Dedifferentiated amniotic fluid mesenchymal stem cell (primary cell): Measurements from ENCODE around the gene ANKH.

Source experiments
- DNase-seq: peaks from one replicate; pipeline ENCODE4 v3.0.0-alpha.2; 2016; ENCODE audit errors: extremely low spot score

The ANKH gene

GRCh38 chr5:14737291-14737690, 134.3 kb downstream of the ANKH start:
- no peak for DNase-seq

- DNase-seq, result no peak
Measured at GRCh38 chr5:14735944-14736343, 135.6 kb downstream of the ANKH start.

- DNase-seq, result no peak
Measured at GRCh38 chr5:14734396-14734795, 137.2 kb downstream of the ANKH start.

GRCh38 chr5:14733661-14734060, 137.9 kb downstream of the ANKH start:
- DNase-seq, result no peak

- no peak for DNase-seq
Measured at GRCh38 chr5:14732991-14733390, 138.6 kb downstream of the ANKH start.

- no peak for DNase-seq
Measured at GRCh38 chr5:14730881-14731280, 140.7 kb downstream of the ANKH start.

- DNase-seq, result no peak
Measured at GRCh38 chr5:14730466-14730865, 141.1 kb downstream of the ANKH start.

- no peak for DNase-seq
Measured at GRCh38 chr5:14729448-14730385, 141.9 kb downstream of the ANKH start.

- no peak for DNase-seq
Measured at GRCh38 chr5:14728459-14728938, 143.1 kb downstream of the ANKH start.

- DNase-seq, result no peak
Measured at GRCh38 chr5:14727928-14728458, 143.6 kb downstream of the ANKH start.

GRCh38 chr5:14727428-14727865, 144.1 kb downstream of the ANKH start:
- DNase-seq, result peak; percentile 85

GRCh38 chr5:14726066-14726838, 145.3 kb downstream of the ANKH start:
- peak; percentile 23 for DNase-seq

- DNase-seq, result no peak
Measured at GRCh38 chr5:14724633-14725032, 146.9 kb downstream of the ANKH start.

GRCh38 chr5:14723701-14724132, 147.9 kb downstream of the ANKH start:
- no peak for DNase-seq

- DNase-seq, result no peak
Measured at GRCh38 chr5:14722923-14723322, 148.7 kb downstream of the ANKH start.

GRCh38 chr5:14721990-14722656, 149.5 kb downstream of the ANKH start:
- no peak for DNase-seq

GRCh38 chr5:14720236-14720923, 151.2 kb downstream of the ANKH start:
- peak; percentile 26 for DNase-seq

GRCh38 chr5:14718778-14719177, 152.8 kb downstream of the ANKH start:
- no peak for DNase-seq

- no peak for DNase-seq
Measured at GRCh38 chr5:14716755-14717752, 154.5 kb downstream of the ANKH start.

- no peak for DNase-seq
Measured at GRCh38 chr5:14715481-14715880, 156.1 kb downstream of the ANKH start.
